Testis (tissue), 2 donors: ENCODE results near the gene ISY1.

Experiments
- CTCF ChIP-seq, 3 experiments: fragments of 450-650 bp in 2 of 3; fragments of 200-600 bp in 1 of 3; sonication (generic) in 1 of 3; IDR thresholded peaks; one replicate each; pipeline ENCODE4 v1.5.1; 2016 to 2019; ENCODE audit warnings: antibody characterized with exemption in 3 of 3, mild to moderate bottlenecking in 2 of 3, moderate library complexity in 1 of 3
- POLR2A ChIP-seq: fragments of 450-650 bp; IDR thresholded peaks from one replicate; pipeline ENCODE4 v1.6.1; 2017; ENCODE audit warnings: antibody characterized with exemption, mild to moderate bottlenecking, moderate library complexity

GRCh38 chr3:129085165-129085715 is 75.6 kb downstream of the ISY1 start:
- no peak for TF ChIP-seq CTCF (IDR thresholded peaks at IDR 0.05)
- no peak for TF ChIP-seq POLR2A
